Glomerular visceral epithelial cell (primary cell): ENCODE results near the gene KRT36.

Experiments used
- DNase-seq: peaks from one replicate; pipeline ENCODE4 v3.0.0-alpha.2; 2016; ENCODE audit errors: extremely low spot score

KRT36 gene

GRCh38 chr17:41489531-41489930 is at the start of gene KRT36:
KRT36 (minus strand) TSS chr17:41489910; CDS start chr17:41489864, 46 bp downstream.
- no peak for DNase-seq

- DNase-seq = peak; percentile 69
Observed at GRCh38 chr17:41539071-41539492, 49.4 kb upstream of the KRT36 start.

GRCh38 chr17:41538565-41538991 is 48.9 kb upstream of the KRT36 start:
- peak; percentile 89 for DNase-seq

DNA sequence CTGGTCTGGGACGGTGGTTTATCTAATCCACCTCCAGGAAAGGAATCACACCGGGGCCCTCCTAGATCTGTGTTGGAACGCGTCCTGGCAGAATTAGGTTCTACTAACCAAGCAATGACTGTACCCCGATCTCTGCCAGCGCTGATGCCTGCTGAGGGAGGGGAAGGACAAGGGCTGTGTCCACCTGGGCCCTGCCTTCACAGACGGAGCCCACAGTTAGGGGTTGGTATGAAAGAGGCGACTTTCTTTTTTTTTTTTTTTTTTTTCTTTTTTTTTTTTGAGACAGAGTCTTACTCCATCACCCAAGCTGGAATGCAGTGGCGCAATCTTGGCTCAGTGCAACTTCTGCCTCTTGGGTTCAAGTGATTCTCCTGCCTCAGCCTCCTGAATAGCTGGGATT is 48.3 kb upstream of the KRT36 start:
- peak; percentile 31 for DNase-seq

DNA sequence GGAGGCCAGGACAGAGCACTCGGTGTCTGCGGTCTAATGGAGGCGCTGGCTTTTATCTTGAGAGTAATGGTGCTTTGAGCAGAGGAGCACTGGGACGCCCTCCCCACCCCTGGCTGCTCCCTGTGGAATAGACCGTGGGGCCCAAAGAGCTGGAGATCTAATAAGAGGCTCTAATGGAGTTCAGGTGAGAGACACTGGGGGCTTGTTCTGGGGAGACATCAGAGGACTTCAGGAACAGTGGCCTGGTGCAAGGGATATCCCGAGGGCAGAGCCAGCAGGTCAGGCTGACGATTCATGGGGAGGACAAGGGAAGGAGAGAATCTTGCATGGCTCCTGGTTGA is 47.9 kb upstream of the KRT36 start:
- no peak for DNase-seq

DNA sequence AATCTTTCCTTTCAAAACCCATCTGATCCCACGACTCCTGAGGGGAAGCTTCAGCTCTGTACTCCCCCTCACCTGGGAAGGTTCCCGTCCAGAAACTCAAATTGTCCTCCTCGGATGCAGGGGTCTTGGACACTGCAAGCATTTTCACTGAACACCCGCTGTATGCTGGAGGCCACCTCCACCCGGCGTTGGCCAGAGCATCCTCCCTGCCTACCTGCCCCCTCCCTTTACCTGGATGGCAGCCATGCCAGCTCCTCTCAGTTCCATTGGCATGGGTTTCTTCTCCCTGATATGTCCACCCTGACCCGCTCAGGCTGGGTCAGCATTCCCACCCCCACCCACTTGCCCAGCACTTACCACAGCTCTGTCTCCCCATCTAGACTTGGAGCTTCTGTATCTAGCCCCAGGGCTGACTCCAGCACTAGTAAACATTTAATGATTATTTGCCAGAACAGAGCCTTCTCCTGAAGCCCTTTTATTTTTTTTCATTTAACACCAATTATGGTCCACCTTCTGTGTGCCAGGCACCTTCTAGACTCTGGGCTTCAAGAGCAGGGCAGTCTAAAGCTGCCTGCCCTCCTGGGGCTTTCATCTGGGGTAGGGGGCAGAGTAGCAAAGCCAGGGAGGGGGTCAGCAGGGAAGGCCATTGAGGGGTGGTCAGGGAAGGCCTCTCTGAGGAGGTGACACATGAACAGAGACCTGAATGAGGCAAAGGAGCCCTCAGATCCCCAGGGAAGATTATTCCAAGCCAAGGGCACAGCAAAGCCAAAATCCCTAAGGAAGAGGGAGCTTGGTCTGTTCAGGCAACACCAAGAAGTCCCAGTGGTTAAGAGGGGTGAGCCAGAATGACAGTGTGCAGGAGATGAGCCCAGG is 47.3 kb upstream of the KRT36 start:
- DNase-seq = no peak

- DNase-seq = no peak
Observed at GRCh38 chr17:41535764-41536481, 46.2 kb upstream of the KRT36 start.

- no peak for DNase-seq
Observed at GRCh38 chr17:41534899-41535546, 45.3 kb upstream of the KRT36 start.

- DNase-seq = no peak
Observed at GRCh38 chr17:41533613-41534012, 43.9 kb upstream of the KRT36 start.

DNA sequence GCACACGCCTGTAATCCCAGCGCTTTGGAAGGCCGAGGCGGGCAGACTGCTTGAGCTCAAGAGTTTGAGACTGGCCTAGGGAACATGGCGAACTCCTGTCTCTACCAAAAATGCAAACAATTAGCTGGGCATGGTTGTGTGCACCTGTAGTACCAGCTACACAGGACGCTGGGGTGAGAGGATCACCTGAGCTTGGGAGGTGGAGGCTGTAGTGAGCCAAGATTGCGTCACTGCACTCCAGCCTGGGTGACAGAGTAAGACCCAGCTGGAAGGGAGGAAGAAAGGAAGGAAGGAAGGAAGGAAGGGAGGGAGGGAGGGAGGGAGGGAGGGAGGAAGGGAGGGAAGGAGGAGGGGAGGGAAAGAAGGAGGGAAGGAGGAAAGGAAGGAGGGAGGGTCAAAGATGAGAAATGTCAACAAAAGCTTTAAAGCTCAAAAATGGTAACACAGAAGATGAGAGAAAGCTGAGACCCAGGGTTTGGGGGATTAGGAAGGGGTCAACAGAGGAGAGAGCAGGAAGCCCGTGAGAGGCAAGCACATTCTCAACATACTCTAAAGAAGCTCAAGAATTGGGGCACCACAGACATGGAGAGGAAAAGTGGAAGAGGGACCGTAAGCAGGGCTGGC is 43.3 kb upstream of the KRT36 start:
- no peak for DNase-seq

GRCh38 chr17:41531993-41532392 is 42.3 kb upstream of the KRT36 start:
- no peak for DNase-seq

DNA sequence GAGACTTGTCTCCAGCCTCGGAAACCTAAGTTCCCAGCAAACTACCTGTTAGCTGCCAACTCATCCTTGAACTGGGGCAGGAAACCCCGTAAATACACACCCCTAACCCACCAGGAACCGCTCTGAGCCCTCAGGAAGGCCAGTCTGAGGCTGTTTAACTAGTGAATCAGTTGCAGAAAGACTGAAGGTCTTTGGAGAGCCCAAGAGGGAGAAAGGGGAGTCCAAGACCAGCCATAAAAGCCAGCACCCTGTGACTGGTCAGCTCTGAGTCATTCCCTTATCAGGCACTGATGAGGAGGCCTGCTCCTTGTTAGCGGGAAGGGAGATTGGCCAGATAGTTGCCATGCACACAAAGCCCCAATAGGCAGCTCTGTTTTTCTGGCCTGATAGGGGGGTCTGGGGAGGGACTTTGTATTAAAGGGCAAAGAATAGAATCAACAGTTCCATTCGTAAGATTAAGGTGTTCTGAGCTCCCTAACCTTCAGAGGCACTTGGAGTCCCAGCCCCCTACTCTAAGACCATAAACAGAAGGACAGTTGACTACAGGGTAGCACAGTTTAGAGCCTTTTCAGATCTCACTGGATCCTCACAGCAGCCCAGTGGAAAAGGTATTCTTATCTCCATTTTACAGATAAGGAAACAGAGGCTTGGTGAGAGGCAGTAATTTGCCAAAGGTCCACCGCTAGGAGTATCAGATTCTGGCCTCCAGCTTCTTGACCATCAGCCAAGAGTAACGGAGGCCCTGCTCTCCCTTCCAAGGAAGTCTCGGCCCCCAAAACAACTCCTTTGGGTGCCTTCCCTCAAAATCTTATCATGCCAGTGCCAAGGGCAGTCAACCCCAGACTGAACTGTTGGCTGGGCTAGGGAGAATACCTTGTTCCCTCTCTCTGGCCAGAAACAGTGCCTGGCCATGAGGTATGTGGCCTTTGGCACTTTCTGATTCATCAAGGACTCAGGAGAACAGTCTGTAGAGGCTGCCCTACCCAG is 40.6 kb upstream of the KRT36 start:
- peak; percentile 88 for DNase-seq

GRCh38 chr17:41529491-41529915 is 39.8 kb upstream of the KRT36 start:
- DNase-seq = no peak

- DNase-seq = no peak
Observed at GRCh38 chr17:41528959-41529353, 39.2 kb upstream of the KRT36 start.

DNA sequence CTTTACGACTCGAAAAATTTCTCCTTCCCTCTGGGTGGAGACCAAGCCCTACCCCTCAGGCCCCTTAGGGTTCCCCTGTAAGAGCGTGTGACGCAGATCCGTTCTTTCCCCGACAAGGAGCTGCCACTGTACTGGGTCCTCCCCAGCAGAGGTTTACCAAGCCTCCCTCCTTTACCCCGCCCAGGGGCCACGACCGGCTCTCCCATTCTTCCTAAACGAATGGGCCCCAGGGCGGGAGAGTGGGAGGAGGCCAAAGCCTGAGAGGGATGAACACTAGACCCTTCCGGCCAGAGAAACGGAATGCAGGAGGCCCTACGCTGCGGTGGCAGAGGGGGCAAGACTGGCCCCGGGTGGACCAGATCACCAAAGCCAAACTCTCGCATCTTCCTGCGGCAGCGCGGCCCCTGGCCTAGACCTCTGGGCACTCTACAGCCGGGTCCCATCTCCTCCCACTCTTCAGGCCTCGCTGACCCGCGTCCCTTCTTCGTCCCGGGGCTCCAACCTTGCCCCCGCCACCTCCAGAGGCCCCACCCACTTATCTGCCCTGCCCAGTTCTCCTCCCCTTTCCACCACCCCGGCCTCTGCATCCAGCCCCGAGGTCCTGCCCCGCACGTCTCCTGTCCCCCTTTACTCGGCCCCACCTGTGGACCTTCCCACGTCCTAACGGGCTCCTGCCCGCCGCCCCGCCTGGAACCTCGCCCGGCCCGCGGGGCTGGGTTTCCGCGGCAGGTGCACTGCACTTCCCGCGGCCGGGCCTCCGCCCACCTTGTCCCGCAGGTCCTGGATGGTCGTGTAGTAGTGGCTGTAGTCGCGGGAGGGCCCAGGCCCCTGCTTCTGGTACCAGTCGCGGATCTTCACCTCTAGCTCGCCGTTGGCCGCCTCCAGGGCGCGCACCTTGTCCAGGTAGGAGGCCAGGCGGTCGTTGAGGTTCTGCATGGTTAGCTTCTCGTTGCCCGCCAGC is 37.6 kb upstream of the KRT36 start:
- peak; percentile 22 for DNase-seq

DNA sequence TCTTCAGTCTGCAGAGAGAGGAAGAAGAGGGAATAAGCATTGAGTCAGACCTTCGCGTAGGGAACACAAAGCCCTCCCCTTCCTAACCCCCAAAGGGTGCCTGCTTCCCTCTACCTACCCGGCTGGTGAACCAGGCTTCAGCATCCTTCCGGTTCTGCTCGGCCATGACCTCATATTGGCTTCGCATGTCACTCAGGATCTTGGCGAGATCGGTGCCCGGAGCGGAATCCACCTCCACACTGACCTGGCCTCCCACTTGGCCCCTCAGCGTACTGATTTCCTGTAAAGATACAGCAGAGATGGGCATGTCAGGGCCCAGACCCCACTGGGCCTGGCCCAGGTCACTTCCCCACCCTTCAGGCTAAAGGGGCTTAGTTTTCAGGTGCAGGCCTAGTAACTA is 34.6 kb upstream of the KRT36 start:
- DNase-seq = no peak

GRCh38 chr17:41523787-41524186 is 34.1 kb upstream of the KRT36 start:
- no peak for DNase-seq

- DNase-seq = no peak
Observed at GRCh38 chr17:41523225-41523593, 33.5 kb upstream of the KRT36 start.

GRCh38 chr17:41522301-41523224 is 32.9 kb upstream of the KRT36 start:
- no peak for DNase-seq
